PC-9 (cell line): Measurements from ENCODE around the gene CACHD1. TPM values are rescaled to one million over a fixed set of nuclear protein-coding genes. Genes with fewer than 3 reads are reported as not detected.

ENCODE experiments used
- BruUV-seq: library from RNA; stranded (reverse); fragments of 400-500 nt; replicated peaks from 2 replicates; lab custom pipeline; 2021; lab: Mats Ljungman, UMichigan
- CTCF ChIA-PET: fragments of 300-600 bp; sonication (Branson Sonifier 250); formaldehyde crosslinking; loops from one replicate; lab custom pipeline; 2022; ENCODE audit warnings: antibody characterized with exemption; lab: Charles Lee
- POLR2A ChIA-PET: fragments of 300-600 bp; sonication (Branson Sonifier 250); formaldehyde crosslinking; loops from one replicate; lab custom pipeline; 2022; ENCODE audit warnings: antibody characterized with exemption; ENCODE audit not compliant: unreplicated experiment; lab: Charles Lee
- DNase-seq, 2 experiments: peaks; one replicate each; pipeline versions ENCODE4 v3.0.0 to v3.0.0-alpha.2; 2015 to 2022; ENCODE audit warnings: mixed read lengths in 1 of 2
- H2AFZ ChIP-seq: fragments of 200-600 bp; sonication (generic); 2 replicates; pipeline ENCODE4 v1.8.1; 2017; ENCODE audit warnings: antibody characterized with exemption
- H3F3A ChIP-seq: fragments of 200-600 bp; sonication (generic); 2 replicates; pipeline ENCODE4 v1.8.1; 2017; ENCODE audit warnings: antibody characterized with exemption, mild to moderate bottlenecking, low read depth; ENCODE audit not compliant: insufficient read depth
- H3K27ac ChIP-seq: fragments of 200-600 bp; sonication (generic); 2 replicates; pipeline ENCODE4 v1.6.1; 2016; ENCODE audit warnings: mixed run types
- H3K27me3 ChIP-seq: fragments of 200-600 bp; sonication (generic); 2 replicates; pipeline ENCODE4 v1.6.1; 2016; ENCODE audit warnings: low read depth, mixed run types; ENCODE audit not compliant: insufficient read depth
- H3K36me3 ChIP-seq: fragments of 200-600 bp; sonication (generic); 2 replicates; pipeline ENCODE4 v1.6.1; 2016; ENCODE audit warnings: low read depth, mixed run types
- H3K4me1 ChIP-seq: fragments of 200-600 bp; sonication (generic); replicated peaks from 2 replicates; pipeline ENCODE4 v1.6.1; 2016; ENCODE audit warnings: mixed run types; ENCODE audit not compliant: insufficient read depth
- H3K4me2 ChIP-seq: fragments of 200-600 bp; sonication (generic); 2 replicates; pipeline ENCODE4 v1.6.1; 2017; ENCODE audit warnings: mixed run types
- H3K4me3 ChIP-seq: fragments of 200-600 bp; sonication (generic); 2 replicates; pipeline ENCODE4 v1.6.1; 2016; ENCODE audit warnings: mixed run types
- H3K79me2 ChIP-seq: fragments of 200-600 bp; sonication (generic); 2 replicates; pipeline ENCODE4 v1.6.1; 2017; ENCODE audit warnings: low read depth, mixed run types
- H3K9me2 ChIP-seq: fragments of 200-600 bp; sonication (generic); 2 replicates; pipeline ENCODE4 v1.8.1; 2017; ENCODE audit warnings: mild to moderate bottlenecking; ENCODE audit not compliant: insufficient read depth
- H3K9me3 ChIP-seq: fragments of 200-600 bp; sonication (generic); 2 replicates; pipeline ENCODE4 v1.8.1; 2016; ENCODE audit warnings: low read depth; ENCODE audit not compliant: insufficient read depth
- H4K20me1 ChIP-seq: fragments of 200-600 bp; sonication (generic); 2 replicates; pipeline ENCODE4 v1.8.1; 2017; ENCODE audit not compliant: insufficient read depth
- CTCF ChIP-seq: fragments of 200-600 bp; sonication (generic); conservative IDR thresholded peaks from 2 replicates; pipeline ENCODE4 v1.6.1; 2017; ENCODE audit warnings: mixed run types, antibody characterized with exemption, mild to moderate bottlenecking, moderate library complexity
- EZH2 ChIP-seq: fragments of 200-600 bp; sonication (generic); IDR thresholded peaks from 2 replicates; pipeline ENCODE4 v1.8.0; 2017; ENCODE audit warnings: antibody characterized with exemption, low read depth
- intact Hi-C: fragments of 100-400 bp; cut with micrococcal nuclease; formaldehyde crosslinking; loops from one replicate; pipeline ENCODE4 v1.10.0; 2022; ENCODE audit not compliant: unreplicated experiment
- total RNA-seq: library from RNA; stranded (reverse); gene quantifications from 2 replicates; pipeline ENCODE4 v1.2.3, GENCODE V29; 2021

The CACHD1 gene
- total RNA-seq, 1 experiment from 2014 or later = 3.1 TPM

- BruUV-seq = no TSS peak
- H3K36me3 ChIP-seq = no peaks in the 10 kb centered on the region
- H3K27ac ChIP-seq = no peak overlapping the region
- H4K20me1 ChIP-seq = no peaks in the 10 kb centered on the region
- TF ChIP-seq CTCF (no peak), EZH2 (no peak)
- H3K4me3 ChIP-seq = no peak overlapping the region
- H3K9me3 ChIP-seq = no peaks in the 10 kb centered on the region
- DNase-seq = no peak
- H3K27me3 ChIP-seq = no peaks in the 10 kb centered on the region
- no peaks in the 10 kb centered on the region for H3K4me1 ChIP-seq
- no peaks in the 10 kb centered on the region for H3K79me2 ChIP-seq
- intact Hi-C loops = loop anchor here (10.0 kb wide), 1 partner anchor 76 kb away; the partner anchor contains the start of gene CACHD1
- H3K4me2 ChIP-seq = no peak overlapping the region
- no peak overlapping the region for H2AFZ ChIP-seq
- ChIA-PET POLR2A (no interaction called here), CTCF (no interaction called here)
- H3F3A ChIP-seq = no peaks in the 10 kb centered on the region
- no peaks in the 10 kb centered on the region for H3K9me2 ChIP-seq
Observed at GRCh38 chr1:64550510-64550909, 80.6 kb downstream of the CACHD1 start.

- CTCF ChIA-PET = no interaction called here
- Histone ChIP-seq H4K20me1 (no peaks in the 10 kb centered on the region), H3K27me3 (no peaks in the 10 kb centered on the region), H3F3A (no peaks in the 10 kb centered on the region), H3K9me3 (no peaks in the 10 kb centered on the region), H3K79me2 (no peaks in the 10 kb centered on the region), H2AFZ (no peak overlapping the region), H3K4me1 (no peaks in the 10 kb centered on the region), H3K9me2 (no peaks in the 10 kb centered on the region), H3K4me2 (no peak overlapping the region), H3K4me3 (no peak overlapping the region), H3K36me3 (no peaks in the 10 kb centered on the region), H3K27ac (no peak overlapping the region)
- no TSS peak for BruUV-seq
- DNase-seq = no peak
- no peak for TF ChIP-seq EZH2
- no peak for TF ChIP-seq CTCF
- POLR2A ChIA-PET = no interaction called here
- intact Hi-C loops = loop anchor here (10.0 kb wide), 1 partner anchor 76 kb away; the partner anchor contains the start of gene CACHD1
Observed at GRCh38 chr1:64550946-64551605, 81.1 kb downstream of the CACHD1 start.

GRCh38 chr1:64553285-64553684 is 83.4 kb downstream of the CACHD1 start:
- Histone ChIP-seq H3K4me2 (no peak overlapping the region), H2AFZ (no peak overlapping the region), H3K9me2 (no peaks in the 10 kb centered on the region), H3K9me3 (no peaks in the 10 kb centered on the region), H3K27ac (no peak overlapping the region), H3K36me3 (no peaks in the 10 kb centered on the region), H3F3A (no peaks in the 10 kb centered on the region), H3K4me3 (no peak overlapping the region), H3K4me1 (no peaks in the 10 kb centered on the region), H3K79me2 (no peaks in the 10 kb centered on the region), H4K20me1 (no peaks in the 10 kb centered on the region), H3K27me3 (no peaks in the 10 kb centered on the region)
- intact Hi-C loops = loop anchor here (10.0 kb wide), 1 partner anchor 78 kb away; the partner anchor contains the start of gene CACHD1
- ChIA-PET POLR2A (interaction anchor here (0.5 kb wide), 1 partner anchor 15 kb away, joined by 3 read pairs; no protein-coding TSS in a partner anchor), CTCF (no interaction called here)
- TF ChIP-seq EZH2 (no peak), CTCF (no peak)
- BruUV-seq = no TSS peak
- no peak for DNase-seq
